Subcutaneous adipose tissue (tissue), 4 donors: Measurements from ENCODE around the gene NCLN. TPM values are rescaled to one million over a fixed set of nuclear protein-coding genes. Genes with fewer than 3 reads are reported as not detected.

Experiments
- CTCF ChIP-seq: fragments of 450-650 bp; IDR thresholded peaks from one replicate; pipeline ENCODE4 v1.5.1; 2016; ENCODE audit warnings: low read depth, mild to moderate bottlenecking, control low read depth, antibody characterized with exemption, moderate library complexity
- total RNA-seq, 4 donors: library from RNA; depleted of rRNA; stranded (reverse); fragments of >200 nt; gene quantifications; one replicate each; pipeline ENCODE4 v1.1.0, GENCODE V29; 2016

Gene NCLN
- total RNA-seq, 4 donors from 2014 or later: 20.0 to 34.9 (median 24.5) TPM

- no peak for TF ChIP-seq CTCF
Observed at GRCh38 chr19:3257071-3257470, 71.3 kb downstream of the NCLN start.

Other genes with a start within 250 kb of the NCLN start
- 1 to 10 TPM; 2.1 to 6.0 (median 3.1) TPM for gene ZNF77, start 241.0 kb upstream of the NCLN start, total RNA-seq
- gene TLE6, start 208.4 kb upstream of the NCLN start, total RNA-seq: 1 to 10 TPM in 1 of 4 donors, not detected in 3; 1.8 TPM
- 10 to 100 TPM in 2 of 4 donors, 1 to 10 TPM in 2; 6.5 to 29.7 (median 16.3) TPM for gene TLE2, start 156.7 kb upstream of the NCLN start, total RNA-seq
- gene TLE5, start 123.4 kb upstream of the NCLN start, total RNA-seq: 100 to 1,000 TPM; 200 to 309 (median 226) TPM
- 10 to 100 TPM; 20.2 to 57.3 (median 27.4) TPM for gene GNA11, start 91.6 kb upstream of the NCLN start, total RNA-seq
- 10 to 100 TPM in 1 of 4 donors, 1 to 10 TPM in 3; 5.3 to 18.5 (median 8.4) TPM for gene GNA15, start 49.9 kb upstream of the NCLN start, total RNA-seq
- gene S1PR4, start 7.2 kb upstream of the NCLN start, total RNA-seq: 1 to 10 TPM in 3 of 4 donors, under 1 TPM in 1; 0.49 to 4.9 (median 3.1) TPM
- not detected for gene CELF5, start 38.7 kb downstream of the NCLN start, total RNA-seq
- 100 to 1,000 TPM in 1 of 4 donors, 10 to 100 TPM in 3; 45.2 to 191 (median 76.8) TPM for gene NFIC, start 180.7 kb downstream of the NCLN start, total RNA-seq